HG02852 (cell line): ENCODE data around the gene OPA1.

Experiments used
- ATAC-seq: cut with Tn5 transposase; IDR thresholded peaks from one replicate; pipeline ENCODE4 v1.9.1; 2021; ENCODE audit warnings: mild to moderate bottlenecking, moderate library complexity; ENCODE audit not compliant: unreplicated experiment

The OPA1 gene

GRCh38 chr3:193704431-193704830 lies 111.4 kb downstream of the OPA1 start:
- ATAC-seq, result no peak

- ATAC-seq, result no peak
Observed at GRCh38 chr3:193708270-193708669, 115.3 kb downstream of the OPA1 start.

- ATAC-seq, result no peak
Observed at GRCh38 chr3:193710286-193711165, 117.5 kb downstream of the OPA1 start.

GRCh38 chr3:193711166-193711485 lies 118.1 kb downstream of the OPA1 start:
- ATAC-seq, result no peak

- no peak for ATAC-seq
Observed at GRCh38 chr3:193711523-193711963, 118.5 kb downstream of the OPA1 start.

- ATAC-seq, result no peak
Observed at GRCh38 chr3:193711964-193712598, 119.1 kb downstream of the OPA1 start.

GRCh38 chr3:193712938-193713337 lies 119.9 kb downstream of the OPA1 start:
- no peak for ATAC-seq

- ATAC-seq, result no peak
Observed at GRCh38 chr3:193714523-193715137, 121.6 kb downstream of the OPA1 start.

- ATAC-seq, result no peak
Observed at GRCh38 chr3:193716150-193716549, 123.1 kb downstream of the OPA1 start.

GRCh38 chr3:193719735-193720134 lies 126.7 kb downstream of the OPA1 start:
- no peak for ATAC-seq

- ATAC-seq, result no peak
Observed at GRCh38 chr3:193720169-193720568, 127.2 kb downstream of the OPA1 start.

GRCh38 chr3:193722566-193722965 lies 129.6 kb downstream of the OPA1 start:
- no peak for ATAC-seq

- ATAC-seq, result no peak
Observed at GRCh38 chr3:193727089-193727488, 134.1 kb downstream of the OPA1 start.

- no peak for ATAC-seq
Observed at GRCh38 chr3:193728429-193729087, 135.6 kb downstream of the OPA1 start.

GRCh38 chr3:193729088-193729465 lies 136.1 kb downstream of the OPA1 start:
- ATAC-seq, result no peak

GRCh38 chr3:193729601-193730000 lies 136.6 kb downstream of the OPA1 start:
- no peak for ATAC-seq

- ATAC-seq, result no peak
Observed at GRCh38 chr3:193730511-193730910, 137.5 kb downstream of the OPA1 start.

- no peak for ATAC-seq
Observed at GRCh38 chr3:193730976-193731375, 138.0 kb downstream of the OPA1 start.

GRCh38 chr3:193731656-193732055 lies 138.6 kb downstream of the OPA1 start:
- ATAC-seq, result no peak

GRCh38 chr3:193732391-193732790 lies 139.4 kb downstream of the OPA1 start:
- ATAC-seq, result no peak

GRCh38 chr3:193732827-193733226 lies 139.8 kb downstream of the OPA1 start:
- ATAC-seq, result no peak
